PC-3 (cell line): ENCODE data around the gene CAPN8. TPM values are rescaled to one million over a fixed set of nuclear protein-coding genes. Genes with fewer than 3 reads are reported as not detected.

Source experiments
- ATAC-seq: fragments of 200-7000 bp; cut with Tn5 transposase; 2 replicates; pipeline ENCODE4 v1.9.1; 2020; ENCODE audit warnings: mild to moderate bottlenecking, moderate library complexity
- BruUV-seq: library from RNA; stranded (reverse); fragments of 400-500 nt; replicated peaks from 2 replicates; lab custom pipeline; 2021; lab: Mats Ljungman, UMichigan
- CTCF ChIA-PET: fragments of 300-600 bp; sonication (Branson Sonifier 250); formaldehyde crosslinking; loops from one replicate; lab custom pipeline; 2022; ENCODE audit warnings: antibody characterized with exemption; lab: Charles Lee
- POLR2A ChIA-PET: fragments of 300-600 bp; sonication (Branson Sonifier 250); formaldehyde crosslinking; loops from one replicate; lab custom pipeline; 2022; ENCODE audit warnings: antibody characterized with exemption; ENCODE audit not compliant: unreplicated experiment; lab: Charles Lee
- DNase-seq: peaks from one replicate; pipeline ENCODE4 v3.0.0-alpha.2; 2015
- H2AFZ ChIP-seq: fragments of 300-600 bp; sonication (generic); 2 replicates; pipeline ENCODE4 v1.6.0; 2016; ENCODE audit warnings: antibody characterized with exemption, low read length
- H3F3A ChIP-seq: fragments of 300-600 bp; sonication (generic); one replicate; pipeline ENCODE4 v1.6.0; 2017; ENCODE audit warnings: antibody characterized with exemption, low read length, control low read depth, mild to moderate bottlenecking; ENCODE audit not compliant: unreplicated experiment
- H3K27ac ChIP-seq: fragments of 300-600 bp; sonication (generic); 2 replicates; pipeline ENCODE4 v1.5.1; 2016; ENCODE audit warnings: mild to moderate bottlenecking, low read length
- H3K27me3 ChIP-seq: fragments of 300-600 bp; sonication (generic); 2 replicates; pipeline ENCODE4 v1.6.1; 2016; ENCODE audit warnings: low read length, mixed read lengths
- H3K36me3 ChIP-seq: fragments of 300-600 bp; sonication (generic); 2 replicates; pipeline ENCODE4 v1.6.1; 2016; ENCODE audit warnings: low read depth, mixed run types, low read length, mixed read lengths
- H3K4me1 ChIP-seq: fragments of 300-600 bp; sonication (generic); 2 replicates; pipeline ENCODE4 v1.5.1; 2016; ENCODE audit warnings: low read length; ENCODE audit not compliant: insufficient read depth
- H3K4me2 ChIP-seq: fragments of 300-600 bp; sonication (generic); 2 replicates; pipeline ENCODE4 v1.6.0; 2016; ENCODE audit warnings: low read length
- H3K4me3 ChIP-seq: fragments of 300-600 bp; sonication (generic); 2 replicates; pipeline ENCODE4 v1.5.1; 2016; ENCODE audit warnings: mild to moderate bottlenecking, low read length, mixed read lengths
- H3K79me2 ChIP-seq: fragments of 300-600 bp; sonication (generic); 2 replicates; pipeline ENCODE4 v1.6.1; 2017; ENCODE audit warnings: low read length, mixed read lengths
- H3K9ac ChIP-seq: fragments of 300-600 bp; sonication (generic); 2 replicates; pipeline ENCODE4 v1.6.0; 2016; ENCODE audit warnings: mild to moderate bottlenecking, low read length
- H3K9me2 ChIP-seq: fragments of 300-600 bp; sonication (generic); replicated peaks from 2 replicates; pipeline ENCODE4 v1.6.1; 2016; ENCODE audit warnings: mixed run types, low read length, mixed read lengths
- H3K9me3 ChIP-seq: fragments of 300-600 bp; sonication (generic); 2 replicates; pipeline ENCODE4 v1.6.1; 2016; ENCODE audit warnings: low read length, mixed read lengths
- H4K20me1 ChIP-seq: fragments of 300-600 bp; sonication (generic); 2 replicates; pipeline ENCODE4 v1.6.1; 2016; ENCODE audit warnings: low read length, mixed read lengths
- EZH2 ChIP-seq: fragments of 300-600 bp; sonication (generic); IDR thresholded peaks from one replicate; pipeline ENCODE4 v1.6.1; 2017; ENCODE audit warnings: antibody characterized with exemption, mild to moderate bottlenecking, low read length; ENCODE audit not compliant: unreplicated experiment
- EZH2phosphoT487 ChIP-seq: fragments of 300-600 bp; sonication (generic); IDR thresholded peaks from 2 replicates; pipeline ENCODE4 v1.6.1; 2018; ENCODE audit warnings: mild to moderate bottlenecking, antibody characterized with exemption, low read length, borderline replicate concordance
- intact Hi-C: fragments of 100-400 bp; cut with micrococcal nuclease; formaldehyde crosslinking; loops from 2 replicates; pipeline ENCODE4 v1.9.0; 2023
- total RNA-seq: library from RNA; depleted of rRNA; stranded (reverse); fragments of >200 nt; gene quantifications from 2 replicates; pipeline ENCODE4 v1.2.3, GENCODE V29; 2014
- TF ChIP-seq, protein P1 (sequence below): fragments of 300-600 bp; sonication (generic); conservative IDR thresholded peaks from 2 replicates; pipeline ENCODE4 v1.5.1; 2017; ENCODE audit warnings: antibody characterized with exemption, low read depth, mild to moderate bottlenecking, low read length

CAPN8 gene
- total RNA-seq, 1 experiment from 2014 or later = 5.9 TPM

DNA sequence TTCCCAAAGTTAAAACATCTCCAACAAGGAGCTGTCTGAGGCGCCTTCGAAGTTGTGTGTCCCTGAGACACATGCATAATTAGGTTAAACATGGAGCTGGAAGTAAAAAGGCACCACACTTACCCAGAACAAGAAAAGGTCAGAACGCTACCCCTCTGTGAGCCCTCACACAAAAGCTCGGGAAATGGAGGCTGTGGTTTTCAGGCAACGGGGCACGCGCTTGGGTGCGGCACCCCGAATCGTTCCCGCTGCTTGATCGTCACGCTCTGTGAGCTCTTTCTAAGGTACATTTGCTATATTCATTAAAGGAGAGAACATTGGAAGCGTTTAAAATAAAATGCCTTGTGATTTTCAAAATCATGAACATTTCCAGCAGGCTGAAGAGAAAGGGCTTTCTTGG lies 12.5 kb downstream of the CAPN8 start:
- no peaks in the 10 kb centered on the region for H3K9me2 ChIP-seq
- CTCF ChIA-PET = no interaction called here
- POLR2A ChIA-PET = no interaction called here

DNA sequence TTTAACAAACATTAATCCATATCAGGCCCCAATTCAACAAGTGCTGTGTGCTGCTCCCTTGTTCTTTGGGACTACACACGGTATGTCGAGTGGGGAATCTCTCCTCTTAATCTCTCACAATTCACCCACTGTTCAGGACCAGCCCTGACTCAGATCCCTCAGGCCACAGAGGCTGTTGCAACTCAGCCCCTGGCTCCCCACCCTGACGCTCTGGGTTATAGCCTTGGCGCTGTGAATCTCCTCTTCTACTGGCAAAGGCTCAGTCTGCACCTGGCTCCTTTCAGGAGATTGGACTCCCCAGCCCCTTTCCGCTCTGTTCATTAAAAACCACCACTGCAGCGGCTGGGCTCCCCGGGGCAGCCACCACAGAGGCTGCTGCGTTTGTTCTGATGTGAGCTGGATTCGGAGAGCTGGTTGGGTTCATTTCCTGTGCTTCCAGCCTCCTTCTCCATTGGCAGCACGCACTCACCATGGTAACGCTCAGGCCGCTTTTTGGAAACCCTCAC lies 13.0 kb downstream of the CAPN8 start:
- peak; percentile 18 for ATAC-seq
- H3F3A ChIP-seq = no peaks in the 10 kb centered on the region
- CTCF ChIA-PET = no interaction called here
- no peaks in the 10 kb centered on the region for H3K36me3 ChIP-seq
- DNase-seq = peak; percentile 89
- H3K9me3 ChIP-seq = no peaks in the 10 kb centered on the region
- H4K20me1 ChIP-seq = no peaks in the 10 kb centered on the region
- H2AFZ ChIP-seq = no peak overlapping the region
- no peak for TF ChIP-seq EZH2phosphoT487
- TF ChIP-seq, protein P1, sequence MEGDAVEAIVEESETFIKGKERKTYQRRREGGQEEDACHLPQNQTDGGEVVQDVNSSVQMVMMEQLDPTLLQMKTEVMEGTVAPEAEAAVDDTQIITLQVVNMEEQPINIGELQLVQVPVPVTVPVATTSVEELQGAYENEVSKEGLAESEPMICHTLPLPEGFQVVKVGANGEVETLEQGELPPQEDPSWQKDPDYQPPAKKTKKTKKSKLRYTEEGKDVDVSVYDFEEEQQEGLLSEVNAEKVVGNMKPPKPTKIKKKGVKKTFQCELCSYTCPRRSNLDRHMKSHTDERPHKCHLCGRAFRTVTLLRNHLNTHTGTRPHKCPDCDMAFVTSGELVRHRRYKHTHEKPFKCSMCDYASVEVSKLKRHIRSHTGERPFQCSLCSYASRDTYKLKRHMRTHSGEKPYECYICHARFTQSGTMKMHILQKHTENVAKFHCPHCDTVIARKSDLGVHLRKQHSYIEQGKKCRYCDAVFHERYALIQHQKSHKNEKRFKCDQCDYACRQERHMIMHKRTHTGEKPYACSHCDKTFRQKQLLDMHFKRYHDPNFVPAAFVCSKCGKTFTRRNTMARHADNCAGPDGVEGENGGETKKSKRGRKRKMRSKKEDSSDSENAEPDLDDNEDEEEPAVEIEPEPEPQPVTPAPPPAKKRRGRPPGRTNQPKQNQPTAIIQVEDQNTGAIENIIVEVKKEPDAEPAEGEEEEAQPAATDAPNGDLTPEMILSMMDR = no peak
- no peak for TF ChIP-seq EZH2
- H3K27me3 ChIP-seq = no peaks in the 10 kb centered on the region
- peak overlapping the region; percentile 86 for H3K27ac ChIP-seq
- POLR2A ChIA-PET = no interaction called here
- no peaks in the 10 kb centered on the region for H3K79me2 ChIP-seq
- BruUV-seq = no TSS peak
- no peak overlapping the region for H3K4me3 ChIP-seq
- H3K9me2 ChIP-seq = no peaks in the 10 kb centered on the region
- peak overlapping the region; percentile 70 for H3K4me2 ChIP-seq
- no peak overlapping the region; the same call in 1 of the 2 replicates for H3K9ac ChIP-seq
- H3K4me1 ChIP-seq = peaks cover 46% of the 10 kb centered on the region
- intact Hi-C loops = no loop called here

More for the DNA sequence above, 12.5 kb downstream of the CAPN8 start:
- Histone ChIP-seq H3K36me3 (no peaks in the 10 kb centered on the region), H2AFZ (no peak overlapping the region), H3F3A (no peaks in the 10 kb centered on the region), H3K79me2 (no peaks in the 10 kb centered on the region), H3K4me1 (peaks cover 46% of the 10 kb centered on the region), H3K4me2 (peak overlapping the region; percentile 70), H3K9ac (no peak overlapping the region; the same call in 1 of the 2 replicates), H3K9me3 (no peaks in the 10 kb centered on the region), H3K27me3 (no peaks in the 10 kb centered on the region), H3K4me3 (no peak overlapping the region), H4K20me1 (no peaks in the 10 kb centered on the region), H3K27ac (peak overlapping the region; percentile 86)
- TF ChIP-seq EZH2 = no peak
- TF ChIP-seq, protein P1 = no peak
- intact Hi-C loops = no loop called here
- BruUV-seq = no TSS peak
- DNase-seq (no peak), ATAC-seq (no peak)

DNA sequence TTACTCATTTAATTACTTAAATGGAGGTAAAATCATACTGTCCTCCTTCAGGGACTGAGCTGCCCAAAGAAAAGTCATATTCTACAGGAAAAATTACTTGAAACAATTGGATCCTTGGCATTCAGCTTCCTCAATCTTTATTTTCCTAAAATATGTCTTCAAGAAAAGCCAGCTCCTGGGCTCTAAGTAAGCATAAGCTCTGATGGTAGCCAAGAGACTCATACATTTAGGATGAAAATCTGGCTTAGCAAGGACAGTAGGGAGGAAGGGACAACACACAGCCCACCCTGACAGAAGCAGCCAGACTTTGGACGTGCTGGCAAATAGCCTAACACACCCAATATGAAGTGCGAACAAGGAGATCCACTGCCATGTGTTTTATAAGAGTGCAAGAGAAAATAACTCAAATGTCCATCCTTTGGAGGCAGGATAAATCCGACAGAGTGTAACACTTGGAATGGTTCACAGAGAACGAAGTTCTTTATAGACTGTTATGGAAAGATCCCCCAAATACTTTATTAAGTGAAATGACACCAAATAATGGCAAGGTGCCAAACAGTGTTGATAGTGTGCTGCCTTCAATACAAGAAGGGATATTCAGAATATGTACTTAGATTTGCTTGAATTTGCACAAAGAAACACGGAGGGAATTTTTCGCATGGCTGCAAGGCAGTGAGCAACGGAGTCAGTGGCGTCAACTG lies 14.1 kb downstream of the CAPN8 start:
- intact Hi-C loops = no loop called here
- Histone ChIP-seq H3K27me3 (no peaks in the 10 kb centered on the region), H3K36me3 (no peaks in the 10 kb centered on the region), H3K9ac (no peak overlapping the region), H4K20me1 (no peaks in the 10 kb centered on the region), H3K79me2 (no peaks in the 10 kb centered on the region), H3K27ac (peak overlapping the region; percentile 86; the same call in 1 of the 2 replicates), H3K4me2 (no peak overlapping the region), H3K4me3 (no peak overlapping the region), H3K9me3 (no peaks in the 10 kb centered on the region), H3F3A (no peaks in the 10 kb centered on the region), H2AFZ (no peak overlapping the region), H3K9me2 (no peaks in the 10 kb centered on the region), H3K4me1 (peaks cover 46% of the 10 kb centered on the region)
- no peak for TF ChIP-seq EZH2phosphoT487
- TF ChIP-seq, protein P1 = no peak
- ChIA-PET POLR2A (no interaction called here), CTCF (no interaction called here)
- no peak for DNase-seq
- BruUV-seq = no TSS peak
- ATAC-seq = no peak
